NB4 (cell line): ENCODE data around the gene SPATA13.

Source experiments
- CTCF ChIP-seq: IDR thresholded peaks from one replicate; pipeline ENCODE4 v1.5.1; 2012; ENCODE audit warnings: low read depth, low read length
- POLR2A ChIP-seq: IDR thresholded peaks from 2 replicates; pipeline ENCODE4 v1.6.1; 2011; ENCODE audit warnings: mild to moderate bottlenecking; ENCODE audit not compliant: insufficient read length; ENCODE audit errors: extremely low read depth

GRCh38 chr13:24141333-24141910 is 19.1 kb upstream of the SPATA13 start:
- no peak for TF ChIP-seq CTCF
- TF ChIP-seq POLR2A: no peak
